NK-92 treated with Interleukin-12 subunit alpha and Interleukin-12 subunit beta, amount 100 ng/mL, for 24 hours (cell line): Measurements from ENCODE around the gene TGFB2.

Experiments
- DNase-seq: peaks from one replicate; lab custom pipeline; 2025; lab: John Stamatoyannopoulos, UW

The TGFB2 gene

DNA sequence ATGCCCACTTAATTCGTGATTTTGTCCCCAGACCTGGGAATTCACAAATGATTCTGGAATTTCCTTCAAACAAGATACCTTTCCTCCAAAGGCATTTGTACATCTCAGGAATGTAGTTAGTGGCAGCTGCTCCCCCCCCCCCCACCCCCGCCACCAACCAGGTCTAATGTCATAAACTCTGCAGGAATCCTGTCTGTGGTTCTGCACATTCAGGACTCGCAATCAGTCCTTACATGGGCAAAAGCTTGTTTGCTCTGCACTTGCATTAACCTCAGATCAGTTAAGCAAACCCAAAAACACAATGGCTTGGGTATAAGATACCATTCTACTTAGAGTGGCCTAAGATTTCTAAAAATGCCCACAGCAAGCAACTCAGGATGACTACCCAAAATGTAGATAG is 143.8 kb downstream of the TGFB2 start:
- no peak for DNase-seq

DNA sequence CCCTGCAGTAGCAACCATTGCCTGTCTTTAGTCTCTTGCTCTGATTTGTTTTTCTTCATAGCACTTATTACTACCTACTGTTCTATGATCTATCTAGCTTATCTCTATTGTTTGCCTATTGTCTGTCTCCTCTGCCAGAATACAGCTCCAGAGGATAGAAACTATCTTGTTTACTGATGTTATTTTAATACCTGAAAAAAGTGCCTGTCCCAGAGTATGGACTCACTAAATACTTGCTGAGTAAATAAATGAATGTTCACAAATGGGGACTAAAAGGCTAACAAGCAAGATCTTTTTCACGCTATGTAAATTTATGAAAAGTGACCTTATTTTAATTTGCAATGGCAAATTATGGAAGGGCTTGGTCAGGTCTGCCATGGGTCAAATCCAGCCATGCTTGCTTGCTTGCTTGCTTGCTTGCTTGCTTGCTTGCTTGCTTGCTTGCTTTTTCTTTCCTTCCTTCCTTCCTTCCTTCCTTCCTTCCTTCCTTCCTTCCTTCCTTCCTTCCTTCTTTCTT is 145.3 kb downstream of the TGFB2 start:
- DNase-seq = no peak

DNA sequence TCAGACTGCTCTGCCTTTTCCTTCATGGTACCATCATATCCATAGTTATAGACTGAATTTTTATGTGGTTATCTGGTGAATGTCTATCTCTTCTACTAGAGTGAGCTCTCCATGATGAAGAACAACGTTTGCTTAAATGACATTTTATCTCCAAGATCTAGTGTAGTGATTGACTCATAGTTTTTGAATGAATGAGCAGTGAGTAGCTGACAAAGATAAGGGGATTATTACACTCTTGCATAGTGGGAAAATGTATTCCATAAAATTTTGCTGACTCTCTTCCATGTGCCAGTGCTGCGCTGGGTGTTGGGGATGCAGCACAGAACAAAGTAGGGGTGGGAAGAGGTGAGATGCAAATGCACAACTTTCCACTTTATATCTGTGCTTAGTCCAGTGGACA is 147.7 kb downstream of the TGFB2 start:
- DNase-seq = no peak

DNA sequence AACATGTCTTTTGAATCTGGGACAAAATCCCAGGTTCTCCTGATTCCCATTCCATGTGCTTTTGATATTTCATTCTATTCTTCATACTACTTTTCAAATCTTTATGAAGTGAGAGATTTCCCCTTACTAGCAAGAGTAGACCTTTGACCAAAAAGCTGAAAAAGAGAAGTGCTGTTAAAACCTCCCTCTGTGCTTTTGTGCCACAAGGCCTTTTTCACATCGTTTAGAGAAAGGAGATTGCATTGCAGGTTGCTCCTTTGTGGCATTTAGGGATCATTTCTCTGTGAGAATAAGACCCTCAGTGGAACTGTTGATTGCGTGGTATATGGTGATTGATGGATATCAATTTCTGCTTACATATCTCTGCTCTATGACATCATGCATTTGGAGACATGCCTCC is 148.8 kb downstream of the TGFB2 start:
- no peak for DNase-seq
